ENCODE results near the gene SCARB1.

DNA sequence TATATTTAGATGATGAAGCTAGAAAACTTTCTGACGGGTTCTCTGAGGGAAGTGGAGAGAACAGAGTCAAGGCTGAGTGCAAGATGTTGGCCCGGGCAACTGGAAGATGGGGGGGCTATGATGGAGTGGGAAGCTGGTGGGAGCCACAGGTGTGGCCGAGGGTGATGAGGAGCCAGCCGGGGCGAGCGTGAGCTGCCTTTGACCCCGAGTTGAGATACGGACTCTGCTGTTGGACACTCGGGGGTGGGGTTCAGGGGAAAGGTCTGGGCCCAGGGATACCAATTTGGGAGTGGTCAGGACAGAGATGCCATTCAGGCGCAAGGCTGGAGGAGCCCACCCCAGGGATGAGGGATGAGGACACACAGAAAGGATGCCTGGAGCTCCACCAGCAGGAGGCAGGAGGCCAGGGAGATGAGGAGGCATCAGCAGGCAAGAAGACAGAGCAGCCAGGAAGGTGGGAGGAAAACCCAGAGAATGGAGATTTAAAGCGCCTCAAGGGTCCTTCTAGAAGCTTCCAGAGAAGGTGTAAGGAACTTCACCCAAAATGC, 9.0 kb downstream of the SCARB1 start:
- TF ChIP-seq, protein P1, sequence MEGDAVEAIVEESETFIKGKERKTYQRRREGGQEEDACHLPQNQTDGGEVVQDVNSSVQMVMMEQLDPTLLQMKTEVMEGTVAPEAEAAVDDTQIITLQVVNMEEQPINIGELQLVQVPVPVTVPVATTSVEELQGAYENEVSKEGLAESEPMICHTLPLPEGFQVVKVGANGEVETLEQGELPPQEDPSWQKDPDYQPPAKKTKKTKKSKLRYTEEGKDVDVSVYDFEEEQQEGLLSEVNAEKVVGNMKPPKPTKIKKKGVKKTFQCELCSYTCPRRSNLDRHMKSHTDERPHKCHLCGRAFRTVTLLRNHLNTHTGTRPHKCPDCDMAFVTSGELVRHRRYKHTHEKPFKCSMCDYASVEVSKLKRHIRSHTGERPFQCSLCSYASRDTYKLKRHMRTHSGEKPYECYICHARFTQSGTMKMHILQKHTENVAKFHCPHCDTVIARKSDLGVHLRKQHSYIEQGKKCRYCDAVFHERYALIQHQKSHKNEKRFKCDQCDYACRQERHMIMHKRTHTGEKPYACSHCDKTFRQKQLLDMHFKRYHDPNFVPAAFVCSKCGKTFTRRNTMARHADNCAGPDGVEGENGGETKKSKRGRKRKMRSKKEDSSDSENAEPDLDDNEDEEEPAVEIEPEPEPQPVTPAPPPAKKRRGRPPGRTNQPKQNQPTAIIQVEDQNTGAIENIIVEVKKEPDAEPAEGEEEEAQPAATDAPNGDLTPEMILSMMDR (IDR thresholded peaks at IDR 0.05; ENCODE audit: low read depth, low read length, poor library complexity, severe bottlenecking): no peak
- no peak for TF ChIP-seq EZH2phosphoT487 (IDR thresholded peaks at IDR 0.05; ENCODE audit: borderline replicate concordance, low read length)
